Panc1 (cell line): ENCODE data around the gene C17orf50. TPM values are rescaled to one million over a fixed set of nuclear protein-coding genes. Genes with fewer than 3 reads are reported as not detected.

Experiments
- ATAC-seq: fragments of 200-7000 bp; cut with Tn5 transposase; 2 replicates; pipeline ENCODE4 v1.9.1; 2020; ENCODE audit warnings: mild to moderate bottlenecking, moderate library complexity
- BruUV-seq: library from RNA; stranded (reverse); fragments of 400-500 nt; replicated peaks from 2 replicates; lab custom pipeline; 2021; lab: Mats Ljungman, UMichigan
- CTCF ChIA-PET: fragments of 300-600 bp; sonication (Branson Sonifier 250); formaldehyde crosslinking; loops from one replicate; lab custom pipeline; 2022; ENCODE audit warnings: antibody characterized with exemption; lab: Charles Lee
- POLR2A ChIA-PET: fragments of 300-600 bp; sonication (Branson Sonifier 250); formaldehyde crosslinking; loops from one replicate; lab custom pipeline; 2022; ENCODE audit warnings: antibody characterized with exemption; lab: Charles Lee
- DNase-seq: peaks from one replicate; pipeline ENCODE4 v3.0.0-alpha.2; 2010; ENCODE audit warnings: low read depth, low spot score
- H3K27ac ChIP-seq: 2 replicates; pipeline ENCODE4 v1.5.1; 2011; ENCODE audit warnings: mild to moderate bottlenecking, low read length, inconsistent platforms
- H3K27me3 ChIP-seq: fragments of 200-500 bp; sonication (Bioruptor generic); 2 replicates; pipeline ENCODE4 v1.6.0; 2014; ENCODE audit warnings: low read length, inconsistent platforms; ENCODE audit not compliant: control insufficient read depth, insufficient read depth
- H3K36me3 ChIP-seq: fragments of 200-500 bp; sonication (Bioruptor generic); 2 replicates; pipeline ENCODE4 v1.5.1; 2014; ENCODE audit warnings: inconsistent platforms, mild to moderate bottlenecking, low read length, moderate library complexity; ENCODE audit not compliant: control insufficient read depth, insufficient read depth
- H3K4me1 ChIP-seq: 2 replicates; pipeline ENCODE4 v1.5.1; 2011; ENCODE audit warnings: inconsistent platforms, mild to moderate bottlenecking, low read length, moderate library complexity; ENCODE audit not compliant: control insufficient read depth, insufficient read depth
- H3K4me3 ChIP-seq, 2 experiments: 2 replicates each; pipeline ENCODE4 v1.5.1; 2011 to 2012; ENCODE audit warnings: low read depth in 2 of 2, low read length in 2 of 2, mild to moderate bottlenecking in 2 of 2, inconsistent platforms in 1 of 2, moderate library complexity in 1 of 2
- H3K9me3 ChIP-seq: fragments of 200-500 bp; sonication (Bioruptor generic); 2 replicates; pipeline ENCODE4 v1.5.1; 2014; ENCODE audit warnings: low read depth, mild to moderate bottlenecking, inconsistent platforms, low read length, moderate library complexity; ENCODE audit not compliant: control insufficient read depth, insufficient read depth
- CTCF ChIP-seq: fragments of 450-650 bp; IDR thresholded peaks from 2 replicates; pipeline ENCODE4 v1.5.1; 2017; ENCODE audit warnings: mild to moderate bottlenecking
- POLR2AphosphoS5 ChIP-seq: IDR thresholded peaks from 2 replicates; pipeline ENCODE4 v1.6.1; 2012; ENCODE audit warnings: mild to moderate bottlenecking, low read depth, low read length, moderate library complexity
- REST ChIP-seq, 2 experiments: IDR thresholded peaks; 2 replicates each; pipeline ENCODE4 v1.6.1; 2011 to 2012; ENCODE audit warnings: low read depth in 2 of 2, control low read depth in 1 of 2, low read length in 1 of 2, mild to moderate bottlenecking in 1 of 2, moderate library complexity in 1 of 2; ENCODE audit not compliant: insufficient read depth in 1 of 2
- SIN3A ChIP-seq: IDR thresholded peaks from 2 replicates; pipeline ENCODE4 v1.6.1; 2012; ENCODE audit warnings: low read depth, mild to moderate bottlenecking, low read length, moderate library complexity, borderline replicate concordance; ENCODE audit not compliant: insufficient read depth
- TCF7L2 ChIP-seq: IDR thresholded peaks from 2 replicates; pipeline ENCODE4 v1.6.1; 2011; ENCODE audit warnings: mild to moderate bottlenecking, low read depth, low read length, inconsistent platforms
- in situ Hi-C: cut with HindIII; loops from 2 replicates; pipeline ENCODE4 v1.10.0; 2016; ENCODE audit warnings: low sequenced_read_pairs, low pct_unique_long_range_greater_than_20kb
- intact Hi-C: fragments of 100-400 bp; cut with micrococcal nuclease; formaldehyde crosslinking; loops from one replicate; pipeline ENCODE4 v1.10.0; 2022; ENCODE audit not compliant: unreplicated experiment
- total RNA-seq: library from RNA; stranded (reverse); gene quantifications from one replicate; pipeline ENCODE4 v1.2.1, GENCODE V29; 2021; ENCODE audit not compliant: unreplicated experiment

The C17orf50 gene
- total RNA-seq, 1 experiment from 2014 or later = not detected

GRCh38 chr17:35764123-35764991 is 3.7 kb downstream of the C17orf50 start:
- Histone ChIP-seq H3K27me3 (peaks cover 3% of the 10 kb centered on the region; the same call in 1 of the 2 replicates), H3K4me1 (peaks cover 4% of the 10 kb centered on the region; the same call in 1 of the 2 replicates), H3K36me3 (no peaks in the 10 kb centered on the region), H3K27ac (no peak overlapping the region), H3K9me3 (no peaks in the 10 kb centered on the region), H3K4me3 (peak overlapping the region; percentile 46 to 64)
- CTCF ChIA-PET = interaction anchor here (0.6 to 3.2 kb wide), 14 partner anchors 10 to 244 kb away, joined by 3 to 37 read pairs (median 5); partner anchors contain the start of gene TAF15
- TF ChIP-seq TCF7L2 (no peak), POLR2AphosphoS5 (no peak; the same call in 1 of the 2 replicates), SIN3A (peak; percentile 37; the same call in 1 of the 2 replicates), REST (IDR thresholded peaks at IDR 0.05; ENCODE audit: insufficient read depth in 1 of 2, low read depth in 2 of 2, low read length in 1 of 2) (peak in 1 of 2 experiments; percentile 73; a peak in 1 of 4 replicates), CTCF (peak; percentile 97)
- intact Hi-C loops (no loop called here), in situ Hi-C loops (no loop called here)
- BruUV-seq = no TSS peak
- ATAC-seq (peak; percentile 98), DNase-seq (peak; percentile 43)
- POLR2A ChIA-PET = interaction anchor here (0.5 to 0.8 kb wide), 3 partner anchors 44 to 157 kb away, joined by 3 to 4 read pairs (median 3); partner anchors contain the start of gene TAF15

DNA sequence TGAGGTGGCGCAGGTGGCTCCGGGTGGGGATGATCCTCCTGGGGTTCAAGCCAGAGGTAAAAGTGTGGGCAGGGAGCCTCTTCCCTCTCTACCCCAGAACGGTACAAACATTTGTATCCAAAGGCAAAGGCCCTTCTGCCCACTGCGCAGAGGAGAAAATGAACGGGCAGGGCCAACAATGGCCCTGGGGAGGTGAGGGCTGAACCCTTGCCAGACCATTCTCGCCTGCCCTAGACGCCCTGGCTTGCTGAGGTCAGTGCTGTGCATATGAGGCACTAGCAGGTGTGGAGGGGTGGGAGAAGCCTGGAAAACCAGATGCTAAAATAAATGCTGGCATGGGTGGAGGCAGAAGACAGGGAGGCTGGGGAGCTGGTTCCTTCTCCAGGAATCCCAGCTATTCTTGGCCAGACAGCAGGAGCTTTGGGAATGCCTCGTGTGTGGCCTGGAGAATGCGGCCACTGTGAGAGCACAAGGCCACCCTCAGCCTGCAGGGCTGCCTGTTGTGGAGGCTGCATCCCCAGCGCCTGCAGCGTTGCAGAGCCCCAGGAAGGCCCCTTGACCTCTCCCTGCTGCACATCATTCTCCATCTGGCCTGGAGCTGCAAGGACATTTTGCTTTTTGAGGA is 4.5 kb downstream of the C17orf50 start:
- no peak overlapping the region for H3K27ac ChIP-seq
- CTCF ChIA-PET = interaction anchor here (1.1 to 3.2 kb wide), 5 partner anchors 17 to 43 kb away, joined by 3 to 35 read pairs (median 7); partner anchors contain the start of gene TAF15
- TF ChIP-seq CTCF = no peak
- BruUV-seq = no TSS peak
- H3K4me3 ChIP-seq = no peak overlapping the region
- ATAC-seq = no peak
- DNase-seq = no peak
- no peaks in the 10 kb centered on the region for H3K36me3 ChIP-seq
- in situ Hi-C loops (no loop called here), intact Hi-C loops (no loop called here)
- H3K4me1 ChIP-seq = peaks cover 4% of the 10 kb centered on the region; the same call in 1 of the 2 replicates
- POLR2A ChIA-PET = no interaction called here
- H3K9me3 ChIP-seq = no peaks in the 10 kb centered on the region
- H3K27me3 ChIP-seq = peaks cover 3% of the 10 kb centered on the region; the same call in 1 of the 2 replicates
